H9 (cell line): ENCODE data around the gene ADRB1. TPM values are rescaled to one million over a fixed set of nuclear protein-coding genes. Genes with fewer than 3 reads are reported as not detected.

Experiments
- DNase-seq: peaks from one replicate; pipeline ENCODE4 v3.0.0-alpha.2; 2017
- H2AFZ ChIP-seq: one replicate; pipeline ENCODE4 v1.6.1; 2013; ENCODE audit warnings: mild to moderate bottlenecking, low read length, control low read depth, moderate library complexity
- H2AK5ac ChIP-seq: 2 replicates; pipeline ENCODE4 v1.6.1; 2013; ENCODE audit warnings: low read length, control low read depth, mixed read lengths; ENCODE audit not compliant: insufficient read length
- H2BK120ac ChIP-seq: one replicate; pipeline ENCODE4 v1.6.1; 2013; ENCODE audit warnings: low read depth, mild to moderate bottlenecking, low read length, control low read depth, inconsistent platforms; ENCODE audit not compliant: poor library complexity, severe bottlenecking
- H2BK12ac ChIP-seq: 2 replicates; pipeline ENCODE4 v1.6.1; 2013; ENCODE audit warnings: low read length, control low read depth, mixed read lengths, low read depth; ENCODE audit not compliant: insufficient read length
- H2BK15ac ChIP-seq: 2 replicates; pipeline ENCODE4 v1.6.1; 2013; ENCODE audit warnings: low read depth, low read length, control low read depth
- H2BK20ac ChIP-seq: one replicate; pipeline ENCODE4 v1.6.1; 2013; ENCODE audit warnings: low read depth, mild to moderate bottlenecking, low read length, control low read depth, inconsistent platforms; ENCODE audit not compliant: poor library complexity, severe bottlenecking
- H2BK5ac ChIP-seq: 2 replicates; pipeline ENCODE4 v1.6.1; 2013; ENCODE audit warnings: low read length, control low read depth, mixed read lengths; ENCODE audit not compliant: insufficient read length
- H3K14ac ChIP-seq: 2 replicates; pipeline ENCODE4 v1.6.1; 2013; ENCODE audit warnings: low read length, control low read depth; ENCODE audit not compliant: insufficient read depth
- H3K18ac ChIP-seq: 2 replicates; pipeline ENCODE4 v1.6.1; 2013; ENCODE audit warnings: low read depth, mild to moderate bottlenecking, mixed read lengths, low read length, control low read depth; ENCODE audit not compliant: insufficient read length
- H3K23ac ChIP-seq: 2 replicates; pipeline ENCODE4 v1.6.1; 2013; ENCODE audit warnings: low read length, control low read depth, mixed read lengths, low read depth; ENCODE audit not compliant: insufficient read length
- H3K23me2 ChIP-seq: 2 replicates; pipeline ENCODE4 v1.6.1; 2013; ENCODE audit warnings: low read depth, mild to moderate bottlenecking, mixed read lengths, low read length, control low read depth; ENCODE audit not compliant: insufficient read length, poor library complexity, severe bottlenecking
- H3K27ac ChIP-seq: 2 replicates; pipeline ENCODE4 v1.5.1; 2013; ENCODE audit warnings: low read length, control low read depth, mixed read lengths, low read depth; ENCODE audit not compliant: insufficient read length
- H3K27me3 ChIP-seq: 2 replicates; pipeline ENCODE4 v1.6.1; 2013; ENCODE audit warnings: low read length, control low read depth, inconsistent platforms; ENCODE audit not compliant: insufficient read depth
- H3K4ac ChIP-seq: 2 replicates; pipeline ENCODE4 v1.6.1; 2013; ENCODE audit warnings: low read depth, mild to moderate bottlenecking, control low read depth, inconsistent platforms, low read length, moderate library complexity
- H3K4me1 ChIP-seq: 2 replicates; pipeline ENCODE4 v1.6.1; 2013; ENCODE audit warnings: low read length, control low read depth, inconsistent platforms; ENCODE audit not compliant: insufficient read depth
- H3K4me2 ChIP-seq: 2 replicates; pipeline ENCODE4 v1.6.1; 2013; ENCODE audit warnings: low read length, control low read depth, mixed read lengths; ENCODE audit not compliant: insufficient read length, insufficient read depth
- H3K56ac ChIP-seq: 2 replicates; pipeline ENCODE4 v1.6.1; 2013; ENCODE audit warnings: low read depth, mild to moderate bottlenecking, mixed read lengths, low read length, control low read depth; ENCODE audit not compliant: insufficient read length
- H3K79me1 ChIP-seq: 2 replicates; pipeline ENCODE4 v1.6.1; 2013; ENCODE audit warnings: low read depth, mild to moderate bottlenecking, moderate library complexity, low read length, control low read depth, inconsistent platforms; ENCODE audit not compliant: insufficient read depth, poor library complexity, severe bottlenecking
- H3K79me2 ChIP-seq: 2 replicates; pipeline ENCODE4 v1.6.1; 2013; ENCODE audit warnings: low read length, control low read depth, inconsistent platforms; ENCODE audit not compliant: insufficient read depth
- H3K9ac ChIP-seq: 2 replicates; pipeline ENCODE4 v1.6.1; 2013; ENCODE audit warnings: low read length, control low read depth, mixed read lengths; ENCODE audit not compliant: insufficient read length; ENCODE audit errors: extremely low read depth
- H3K9me3 ChIP-seq: one replicate; pipeline ENCODE4 v1.6.1; 2013; ENCODE audit warnings: low read depth, low read length, inconsistent platforms; ENCODE audit not compliant: control insufficient read depth
- H3T11ph ChIP-seq: one replicate; pipeline ENCODE4 v1.6.1; 2013; ENCODE audit warnings: mild to moderate bottlenecking, low read length, control low read depth, inconsistent platforms
- H4K20me1 ChIP-seq: one replicate; pipeline ENCODE4 v1.6.1; 2013; ENCODE audit not compliant: control insufficient read depth, insufficient read length, insufficient read depth
- H4K5ac ChIP-seq: 2 replicates; pipeline ENCODE4 v1.6.1; 2013; ENCODE audit warnings: low read depth, mild to moderate bottlenecking, mixed read lengths, low read length, control low read depth; ENCODE audit not compliant: insufficient read length
- H4K8ac ChIP-seq: replicated peaks from 2 replicates; pipeline ENCODE4 v1.6.1; 2013; ENCODE audit warnings: low read length, control low read depth, mixed read lengths, low read depth; ENCODE audit not compliant: insufficient read length
- H4K91ac ChIP-seq: 2 replicates; pipeline ENCODE4 v1.6.1; 2013; ENCODE audit warnings: low read depth, mild to moderate bottlenecking, moderate library complexity, mixed read lengths, low read length, control low read depth; ENCODE audit not compliant: insufficient read length
- H3K27ac Mint-ChIP-seq, 3 experiments: 2 replicates in 2 of 3; 3 replicates in 1 of 3; pipeline ENCODE4 v1.8.0; 2020 to 2021; ENCODE audit warnings: mixed read lengths in 3 of 3, mild to moderate bottlenecking in 1 of 3, moderate library complexity in 1 of 3
- H3K27me3 Mint-ChIP-seq: 2 replicates; pipeline ENCODE4 v1.8.0; 2021; ENCODE audit warnings: low read depth, mild to moderate bottlenecking, moderate library complexity, mixed read lengths
- H3K36me3 Mint-ChIP-seq, 3 experiments: 2 replicates in 2 of 3; 3 replicates in 1 of 3; pipeline ENCODE4 v1.8.0; 2020 to 2021; ENCODE audit warnings: low read depth in 3 of 3, mixed read lengths in 3 of 3; ENCODE audit not compliant: insufficient read depth in 1 of 3
- H3K4me1 Mint-ChIP-seq, 2 experiments: 2 replicates each; pipeline ENCODE4 v1.8.0; 2020; ENCODE audit warnings: mixed read lengths in 2 of 2
- H3K4me3 Mint-ChIP-seq, 2 experiments: 2 replicates in 1 of 2; 3 replicates in 1 of 2; pipeline ENCODE4 v1.8.0; 2020 to 2021; ENCODE audit warnings: mild to moderate bottlenecking in 2 of 2, mixed read lengths in 2 of 2, moderate library complexity in 1 of 2
- H3K9me3 Mint-ChIP-seq, 2 experiments: 2 replicates in 1 of 2; 3 replicates in 1 of 2; pipeline ENCODE4 v1.8.0; 2020; ENCODE audit warnings: mild to moderate bottlenecking in 2 of 2, mixed read lengths in 2 of 2, moderate library complexity in 1 of 2
- WGBS: extraction: QIAGEN DNeasy Blood & Tissue Kit; methylation state at CpG from one replicate; pipeline ENCODE4 v1.1.7; 2013; ENCODE audit warnings: missing lambda C conversion rate, low lambda C conversion rate, mixed read lengths; ENCODE audit not compliant: insufficient read length; ENCODE audit errors: extremely low coverage; 5-methylcytosine and 5-hydroxymethylcytosine counted together
- total RNA-seq: library from RNA; stranded (reverse); gene quantifications from 2 replicates; pipeline ENCODE4 v1.2.1, GENCODE V29; 2021
- TF ChIP-seq, protein P1 (sequence below): fragments of 200-600 bp; sonication (generic); conservative IDR thresholded peaks from 3 replicates; pipeline ENCODE4 v1.8.0; 2021; ENCODE audit warnings: antibody characterized with exemption, mild to moderate bottlenecking

Gene ADRB1
- total RNA-seq, 1 experiment from 2014 or later, result 0.13 TPM

- Histone ChIP-seq H2BK12ac (no peak overlapping the region), H2AFZ (no peak overlapping the region), H2BK15ac (no peak overlapping the region), H2BK20ac (no peak overlapping the region), H3K79me2 (no peaks in the 10 kb centered on the region), H2BK5ac (no peak overlapping the region), H3K4me2 (no peak overlapping the region), H3T11ph (no peak overlapping the region), H3K56ac (no peak overlapping the region), H4K8ac (no peak overlapping the region), H3K23me2 (no peaks in the 10 kb centered on the region), H3K27me3 (no peaks in the 10 kb centered on the region), H3K18ac (no peak overlapping the region), H4K5ac (no peak overlapping the region), H3K9me3 (no peaks in the 10 kb centered on the region), H3K23ac (no peak overlapping the region), H2AK5ac (no peak overlapping the region), H3K14ac (no peak overlapping the region), H3K4ac (no peak overlapping the region), H3K27ac (no peak overlapping the region), H3K79me1 (no peaks in the 10 kb centered on the region), H4K20me1 (no peaks in the 10 kb centered on the region), H2BK120ac (no peak overlapping the region), H3K4me1 (no peaks in the 10 kb centered on the region), H3K9ac (no peak overlapping the region), H4K91ac (no peak overlapping the region)
- DNase-seq, result no peak
- TF ChIP-seq, protein P1, sequence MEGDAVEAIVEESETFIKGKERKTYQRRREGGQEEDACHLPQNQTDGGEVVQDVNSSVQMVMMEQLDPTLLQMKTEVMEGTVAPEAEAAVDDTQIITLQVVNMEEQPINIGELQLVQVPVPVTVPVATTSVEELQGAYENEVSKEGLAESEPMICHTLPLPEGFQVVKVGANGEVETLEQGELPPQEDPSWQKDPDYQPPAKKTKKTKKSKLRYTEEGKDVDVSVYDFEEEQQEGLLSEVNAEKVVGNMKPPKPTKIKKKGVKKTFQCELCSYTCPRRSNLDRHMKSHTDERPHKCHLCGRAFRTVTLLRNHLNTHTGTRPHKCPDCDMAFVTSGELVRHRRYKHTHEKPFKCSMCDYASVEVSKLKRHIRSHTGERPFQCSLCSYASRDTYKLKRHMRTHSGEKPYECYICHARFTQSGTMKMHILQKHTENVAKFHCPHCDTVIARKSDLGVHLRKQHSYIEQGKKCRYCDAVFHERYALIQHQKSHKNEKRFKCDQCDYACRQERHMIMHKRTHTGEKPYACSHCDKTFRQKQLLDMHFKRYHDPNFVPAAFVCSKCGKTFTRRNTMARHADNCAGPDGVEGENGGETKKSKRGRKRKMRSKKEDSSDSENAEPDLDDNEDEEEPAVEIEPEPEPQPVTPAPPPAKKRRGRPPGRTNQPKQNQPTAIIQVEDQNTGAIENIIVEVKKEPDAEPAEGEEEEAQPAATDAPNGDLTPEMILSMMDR, result no peak
- Mint-ChIP-seq H3K27ac (no peak overlapping the region), H3K4me1 (no peaks in the 10 kb centered on the region), H3K9me3 (peaks cover 3% of the 10 kb centered on the region in 2 experiments; a peak in 3 of 5 replicates), H3K36me3 (peaks cover 0 to 4% (median 0%) of the 10 kb centered on the region in 3 experiments; a peak in 4 of 7 replicates), H3K27me3 (no peaks in the 10 kb centered on the region; the same call in none of the 2 replicates), H3K4me3 (no peak overlapping the region)
- no CpG with 5 or more reads among the region's 4 CpGs for WGBS
Measured at GRCh38 chr10:114087655-114088054, 44.0 kb downstream of the ADRB1 start.
